Stimulated activated CD8-positive, alpha-beta memory T cell treated with anti-CD3 and anti-CD28 coated beads, Interleukin-4, amount 100 ng/mL, for 24 hours (primary cell): ENCODE data around the gene SHISA9.

Source experiments
- DNase-seq: peaks from one replicate; pipeline ENCODE4 v3.0.0-alpha.2; 2020; ENCODE audit warnings: low read depth

SHISA9 gene

DNA sequence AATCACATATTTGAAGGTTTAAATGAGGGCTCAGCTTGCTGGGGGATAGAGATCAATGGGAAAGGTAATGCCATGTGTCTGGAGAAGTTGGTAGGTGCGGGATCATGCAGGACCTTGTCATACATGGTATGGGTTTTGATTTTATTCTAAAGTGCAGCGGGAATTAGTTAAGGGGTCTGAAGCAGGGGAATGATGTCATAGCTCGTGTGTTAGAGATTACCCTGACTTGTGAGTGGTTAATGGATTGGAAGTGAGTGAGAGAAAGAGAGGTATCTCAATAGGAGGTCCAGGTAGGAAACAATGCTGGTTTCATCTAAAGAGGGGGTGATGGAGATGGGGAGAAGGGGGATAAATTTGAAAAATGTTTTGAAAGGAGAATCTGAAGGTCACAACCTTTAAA lies 280.0 kb downstream of the SHISA9 start:
- no peak for DNase-seq

GRCh38 chr16:13186813-13187212 lies 285.4 kb downstream of the SHISA9 start:
- DNase-seq: no peak

GRCh38 chr16:13189250-13189649 lies 287.9 kb downstream of the SHISA9 start:
- DNase-seq: no peak

GRCh38 chr16:13193721-13194120 lies 292.3 kb downstream of the SHISA9 start:
- no peak for DNase-seq

DNA sequence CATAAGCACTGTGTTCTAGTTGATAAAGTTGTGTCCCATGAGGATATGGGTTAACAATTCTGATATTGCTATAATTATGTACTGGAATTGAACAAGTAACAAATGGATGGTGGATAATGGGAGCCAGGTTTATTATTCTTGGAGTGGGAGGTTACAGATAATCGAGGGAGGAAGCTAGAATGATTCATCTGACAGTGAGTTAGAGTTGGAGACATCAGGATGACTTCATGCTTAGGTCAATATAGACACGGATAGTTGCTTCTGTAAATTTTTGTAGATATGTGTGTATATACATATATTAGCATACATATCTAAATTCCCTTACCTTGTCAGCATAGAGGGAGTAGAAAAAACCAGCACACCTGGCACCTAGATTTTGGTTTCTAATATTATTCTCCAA lies 293.4 kb downstream of the SHISA9 start:
- no peak for DNase-seq

DNA sequence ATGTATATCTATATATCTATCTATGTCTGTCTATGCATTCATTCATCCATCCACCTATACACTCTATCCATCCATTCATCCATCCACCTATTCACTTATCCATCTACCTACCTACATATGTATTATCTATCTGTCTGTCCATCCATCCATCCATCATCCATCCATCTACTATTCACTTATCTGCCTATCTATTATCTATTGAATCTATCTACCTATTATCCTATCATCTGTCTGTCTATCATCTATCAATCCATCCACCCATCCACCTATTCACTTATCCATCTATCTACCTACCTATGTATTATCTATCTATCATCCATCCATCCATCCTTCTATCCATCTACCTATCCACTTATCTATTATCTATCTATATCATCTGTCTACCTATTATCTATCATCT lies 302.3 kb downstream of the SHISA9 start:
- no peak for DNase-seq

DNA sequence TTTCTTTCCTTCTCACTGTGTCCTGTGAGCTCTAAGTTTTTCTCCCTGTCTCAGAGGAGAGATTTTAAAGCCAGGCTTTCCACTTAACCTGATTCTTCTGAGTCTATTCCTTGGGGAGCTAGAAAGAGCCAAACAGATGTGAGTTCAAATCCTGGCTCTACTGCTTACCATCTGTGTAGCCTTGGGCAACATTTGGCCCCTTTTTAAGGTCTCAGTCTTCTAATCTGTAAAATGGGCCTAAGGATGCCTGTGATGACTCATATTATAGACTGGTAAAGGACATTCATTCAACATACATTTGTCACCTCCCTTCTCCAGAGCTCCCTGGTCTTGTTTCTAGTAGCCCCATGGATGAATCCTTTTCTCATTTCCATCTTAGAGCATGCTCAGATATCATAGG lies 304.0 kb downstream of the SHISA9 start:
- DNase-seq: no peak

DNA sequence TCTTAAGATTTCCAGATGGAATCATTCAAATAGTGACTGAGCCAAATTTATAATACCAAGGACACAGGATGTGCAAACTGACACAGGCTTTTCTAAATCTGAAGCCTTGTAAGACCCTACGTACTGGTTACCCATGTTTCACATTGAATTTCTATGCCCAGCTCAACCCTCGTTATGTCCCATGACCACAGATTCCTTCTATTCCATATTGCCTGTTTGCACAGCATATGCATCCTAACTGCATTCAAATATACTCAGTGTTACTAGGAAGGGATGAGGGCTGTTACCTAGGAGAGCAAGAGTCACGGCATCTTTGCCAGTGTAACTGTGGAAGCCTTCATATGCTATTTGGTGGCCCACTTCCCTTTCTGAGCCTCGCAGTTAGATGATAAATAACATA lies 305.2 kb downstream of the SHISA9 start:
- no peak for DNase-seq

- no peak for DNase-seq
Measured at GRCh38 chr16:13207151-13207550, 305.8 kb downstream of the SHISA9 start.

GRCh38 chr16:13223666-13224065 lies 322.3 kb downstream of the SHISA9 start:
- DNase-seq: no peak

- no peak for DNase-seq
Measured at GRCh38 chr16:13229039-13229438, 327.6 kb downstream of the SHISA9 start.

GRCh38 chr16:13231365-13231764 lies 330.0 kb downstream of the SHISA9 start:
- DNase-seq: no peak

GRCh38 chr16:13234999-13235398 lies 333.6 kb downstream of the SHISA9 start:
- DNase-seq: no peak

- no peak for DNase-seq
Measured at GRCh38 chr16:13236308-13236707, 334.9 kb downstream of the SHISA9 start.

GRCh38 chr16:13238182-13238581 lies 336.8 kb downstream of the SHISA9 start:
- DNase-seq: no peak

- DNase-seq: no peak
Measured at GRCh38 chr16:13242201-13242600, 340.8 kb downstream of the SHISA9 start.

GRCh38 chr16:13244770-13245169 lies 343.4 kb downstream of the SHISA9 start:
- DNase-seq: no peak

DNA sequence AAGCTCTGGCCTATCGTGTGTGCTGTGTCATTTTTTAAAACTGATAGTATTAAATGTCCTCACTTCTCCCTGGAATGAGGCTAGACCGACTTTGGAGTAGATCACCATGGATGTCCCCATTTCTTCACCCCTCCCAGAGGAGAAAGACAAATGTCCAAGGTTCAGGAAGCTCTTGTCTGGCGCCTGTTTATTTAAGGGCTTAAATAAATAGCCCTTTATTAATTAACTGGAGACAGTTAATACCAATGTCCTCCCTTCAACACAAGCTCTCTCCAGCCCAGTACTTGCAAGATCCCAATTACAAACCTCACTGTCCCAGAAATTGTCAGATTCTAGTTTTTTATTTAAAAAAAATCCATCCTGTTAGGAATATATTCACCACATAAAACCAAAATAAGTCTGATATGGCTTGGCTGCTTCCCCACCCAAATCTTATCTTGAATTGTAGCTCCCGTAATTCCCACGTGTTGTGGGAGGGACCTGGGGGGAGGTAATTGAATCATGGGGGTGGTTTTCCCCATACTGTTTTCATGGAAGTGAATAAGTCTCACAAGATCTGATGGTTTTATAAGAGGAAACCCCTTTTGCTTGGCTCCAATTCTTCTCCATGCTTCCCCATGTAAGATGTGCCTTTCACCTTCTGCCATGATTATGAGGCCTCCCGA lies 344.4 kb downstream of the SHISA9 start:
- DNase-seq: no peak

GRCh38 chr16:13254998-13255614 lies 353.7 kb downstream of the SHISA9 start:
- DNase-seq: no peak

- no peak for DNase-seq
Measured at GRCh38 chr16:13262270-13263090, 361.1 kb downstream of the SHISA9 start.

DNA sequence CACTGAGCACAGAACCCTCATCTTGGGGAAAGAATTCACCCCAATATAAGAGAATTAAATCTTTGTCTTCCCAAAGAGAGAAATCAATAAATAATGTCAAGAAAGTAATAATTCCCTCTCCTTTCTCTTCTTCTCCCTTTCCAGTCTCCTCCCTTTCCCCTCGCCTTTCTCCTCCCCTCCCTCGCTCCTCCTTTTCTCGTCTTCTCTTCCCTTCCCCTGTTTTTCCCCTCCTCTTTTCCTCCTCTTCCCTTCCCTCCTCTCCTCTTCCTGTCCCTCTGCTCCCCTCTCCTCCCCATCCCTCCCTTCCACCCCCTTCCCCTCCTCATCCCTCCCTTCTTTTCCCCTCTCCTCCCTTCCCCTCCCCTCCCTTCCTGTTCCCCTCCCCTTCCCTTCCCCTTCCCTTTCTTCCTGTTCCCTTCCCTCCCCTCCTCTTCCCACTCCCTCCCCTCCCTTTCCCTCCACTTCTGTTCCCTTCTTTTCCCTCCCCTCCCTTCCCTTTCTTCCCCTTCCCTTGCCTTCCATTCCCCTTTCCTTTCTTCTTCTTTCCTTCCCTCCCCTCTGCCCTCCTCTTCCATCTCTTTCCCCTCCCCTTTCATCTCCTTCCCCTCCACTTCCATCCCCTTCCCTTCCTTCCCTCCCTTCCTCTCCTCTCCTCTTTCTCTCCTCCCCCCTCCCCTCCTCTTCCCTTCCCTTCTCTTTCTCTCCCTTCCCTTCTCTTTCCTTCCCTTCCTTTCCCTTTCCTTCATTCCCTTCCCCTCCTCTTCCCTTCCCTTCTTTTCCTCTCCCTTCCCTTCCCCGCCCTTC lies 363.6 kb downstream of the SHISA9 start:
- no peak for DNase-seq

DNA sequence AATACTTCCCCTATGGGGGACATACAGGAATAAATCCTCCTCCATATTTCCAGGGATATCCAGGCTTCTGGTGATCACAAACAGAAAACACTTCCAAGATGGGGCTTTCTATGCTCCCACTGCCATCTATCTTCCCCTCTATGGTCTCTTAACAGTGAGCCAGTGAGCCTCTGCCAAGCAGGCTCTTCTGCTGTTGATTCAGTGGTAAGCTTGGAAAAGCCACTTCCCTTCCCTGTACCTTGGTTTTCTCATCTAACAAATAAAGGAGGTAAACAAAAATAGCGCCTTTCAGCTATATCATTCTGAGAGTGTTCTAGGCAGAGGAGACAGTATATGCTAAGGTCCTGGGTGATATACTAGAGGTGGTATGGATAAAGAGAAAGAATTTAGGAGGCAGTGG lies 368.0 kb downstream of the SHISA9 start:
- no peak for DNase-seq
